Kidney (tissue), 14 donors: ENCODE data around the gene TOGARAM2. TPM values are rescaled to one million over a fixed set of nuclear protein-coding genes. Genes with fewer than 3 reads are reported as not detected.

Experiments used
- DNase-seq, 5 donors: peaks; one replicate each; pipeline ENCODE4 v3.0.0-alpha.2; 2013 to 2020
- FAIRE-seq: peaks from 2 replicates; lab custom pipeline; 2012; peaks lifted over from hg19 to GRCh38; lab: Jason Lieb, UNC
- H3K27ac ChIP-seq, 2 donors: one replicate each; pipeline ENCODE4 v1.7.0; 2013; ENCODE audit warnings: low read depth in 2 of 2, low read length in 2 of 2, inconsistent platforms in 1 of 2
- H3K27me3 ChIP-seq: one replicate; pipeline ENCODE4 v1.7.1; 2013; ENCODE audit warnings: low read length, inconsistent platforms; ENCODE audit not compliant: control insufficient read depth, insufficient read depth
- H3K36me3 ChIP-seq, 3 donors: one replicate each; pipeline versions ENCODE4 v1.7.0 to v1.7.1; 2013; ENCODE audit warnings: low read length in 3 of 3, control low read depth in 1 of 3, inconsistent platforms in 1 of 3; ENCODE audit not compliant: insufficient read depth in 3 of 3, control insufficient read depth in 2 of 3
- H3K4me1 ChIP-seq, 3 donors: one replicate each; pipeline versions ENCODE4 v1.7.0 to v1.7.1; 2013; ENCODE audit warnings: low read length in 3 of 3, inconsistent platforms in 1 of 3, low read depth in 1 of 3; ENCODE audit not compliant: control insufficient read depth in 2 of 3, insufficient read depth in 2 of 3
- H3K4me3 ChIP-seq, 3 donors: one replicate each; pipeline versions ENCODE4 v1.7.0 to v1.8.1; 2013; ENCODE audit warnings: low read length in 3 of 3, control low read depth in 1 of 3, inconsistent platforms in 1 of 3
- H3K9ac ChIP-seq, 3 donors: one replicate each; pipeline versions ENCODE4 v1.7.0 to v1.7.1; 2013; ENCODE audit warnings: low read length in 3 of 3, control low read depth in 1 of 3, inconsistent platforms in 1 of 3
- H3K9me3 ChIP-seq, 3 donors: one replicate each; pipeline versions ENCODE4 v1.7.0 to v1.7.1; 2013; ENCODE audit warnings: low read length in 3 of 3, control low read depth in 1 of 3, inconsistent platforms in 1 of 3; ENCODE audit not compliant: control insufficient read depth in 2 of 3, insufficient read depth in 1 of 3
- CTCF ChIP-seq: IDR thresholded peaks from 3 replicates; pipeline ENCODE4 v1.5.1; 2012; ENCODE audit warnings: mild to moderate bottlenecking, moderate library complexity, borderline replicate concordance; ENCODE audit not compliant: insufficient read depth; ENCODE audit errors: extremely low read depth
- intact Hi-C: fragments of 100-400 bp; cut with DNase I; formaldehyde crosslinking; loops from one replicate; pipeline ENCODE4 v1.11.1; 2022
- polyA plus RNA-seq: library from polyadenylated mRNA; stranded (reverse); fragments of 350-450 nt; fragmentation: Illumina TruSeq; extraction: RNeasy Lipid Tissue Mini Kit (QIAGEN cat#74804); gene quantifications from one replicate; pipeline ENCODE4 v1.2.3, GENCODE V29; 2014; ENCODE audit warnings: low read depth, low replicate concordance; ENCODE audit not compliant: insufficient read depth
- total RNA-seq: library from RNA; stranded (reverse); fragmentation: NEBNext Ultra II Directional; extraction: Animal tissue kit (Norgen Biotek cat#: 25700); gene quantifications from one replicate; pipeline ENCODE4 v1.2.1, GENCODE V29; 2021
- donor health status: control.
- donor health status: control.
- donor health status: control.
- donor health status: control.
- donor health status: control.
- donor health status: DM: yes; HTN: yes; CAD: no.
- donor health status: Normal renal cell carcinoma (clear cell type).

TOGARAM2 gene
- total and polyA plus RNA-seq, 2 donors from 2014 or later = 0.60 to 1.4 TPM

GRCh38 chr2:29035016-29035745, 54.1 kb downstream of the TOGARAM2 start:
- intact Hi-C loops = no loop called here
- H3K4me1 ChIP-seq = no peaks in the 10 kb centered on the region
- H3K27me3 ChIP-seq = no peaks in the 10 kb centered on the region
- H3K9me3 ChIP-seq = no peaks in the 10 kb centered on the region
- H3K4me3 ChIP-seq = no peak overlapping the region
- TF ChIP-seq CTCF = no peak
- no peaks in the 10 kb centered on the region for H3K36me3 ChIP-seq
- no peak overlapping the region for H3K9ac ChIP-seq
- DNase-seq (no peak), FAIRE-seq (no peak)
- H3K27ac ChIP-seq = no peak overlapping the region

GRCh38 chr2:29039718-29040480, 58.8 kb downstream of the TOGARAM2 start:
- Histone ChIP-seq H3K9ac (no peak overlapping the region), H3K4me1 (no peaks in the 10 kb centered on the region), H3K27me3 (no peaks in the 10 kb centered on the region), H3K4me3 (no peak overlapping the region), H3K27ac (no peak overlapping the region), H3K36me3 (no peaks in the 10 kb centered on the region), H3K9me3 (no peaks in the 10 kb centered on the region)
- intact Hi-C loops = no loop called here
- FAIRE-seq (no peak), DNase-seq (no peak)
- no peak for TF ChIP-seq CTCF

- Histone ChIP-seq H3K4me3 (no peak overlapping the region), H3K9ac (no peak overlapping the region), H3K36me3 (no peaks in the 10 kb centered on the region), H3K27me3 (no peaks in the 10 kb centered on the region), H3K4me1 (no peaks in the 10 kb centered on the region), H3K27ac (no peak overlapping the region), H3K9me3 (no peaks in the 10 kb centered on the region)
- no peak for TF ChIP-seq CTCF
- intact Hi-C loops = no loop called here
- FAIRE-seq = no peak
- DNase-seq = no peak
These were observed 59.5 kb downstream of the TOGARAM2 start for GRCh38 chr2:29040552-29040951.
